ENCODE measurements around the gene ANKRD35.
"Not testable (repeated sequence)": the region's sequence is repeated elsewhere in the genome, so short reads cannot be mapped to it uniquely, and the experiment has no call there.

Gene ANKRD35

GRCh38 chr1:145822779-145823331 is 62.8 kb downstream of the ANKRD35 start:
- not testable (repeated sequence) for H3K9me3 Mint-ChIP-seq, H3K4me3 Mint-ChIP-seq, H3K27me3 Mint-ChIP-seq, DNase-seq
- Mint-ChIP-seq H3K36me3 (ENCODE audit: low read depth) (peaks cover 30% of the 10 kb centered on the region), H3K27ac (peak overlapping the region; percentile 76), H3K4me1 (peaks cover 44% of the 10 kb centered on the region)
- peak; percentile 6 for ATAC-seq

- not testable (repeated sequence) for H3K4me3 Mint-ChIP-seq; H3K9me3 Mint-ChIP-seq; DNase-seq; H3K27ac Mint-ChIP-seq; H3K27me3 Mint-ChIP-seq; H3K36me3 Mint-ChIP-seq (ENCODE audit: low read depth)
- ATAC-seq = peak; percentile 60
- H3K4me1 Mint-ChIP-seq = peaks cover 25% of the 10 kb centered on the region
These were observed 67.6 kb downstream of the ANKRD35 start for GRCh38 chr1:145818095-145818494.
